GM21390 (cell line): Measurements from ENCODE around the gene TRAPPC10.
A peak's percentile ranks its signal among the peaks of the same experiment; 100 is the strongest.

ENCODE experiments used
- ATAC-seq: cut with Tn5 transposase; IDR thresholded peaks from one replicate; pipeline ENCODE4 v1.9.1; 2021; ENCODE audit not compliant: unreplicated experiment

TRAPPC10 gene

DNA sequence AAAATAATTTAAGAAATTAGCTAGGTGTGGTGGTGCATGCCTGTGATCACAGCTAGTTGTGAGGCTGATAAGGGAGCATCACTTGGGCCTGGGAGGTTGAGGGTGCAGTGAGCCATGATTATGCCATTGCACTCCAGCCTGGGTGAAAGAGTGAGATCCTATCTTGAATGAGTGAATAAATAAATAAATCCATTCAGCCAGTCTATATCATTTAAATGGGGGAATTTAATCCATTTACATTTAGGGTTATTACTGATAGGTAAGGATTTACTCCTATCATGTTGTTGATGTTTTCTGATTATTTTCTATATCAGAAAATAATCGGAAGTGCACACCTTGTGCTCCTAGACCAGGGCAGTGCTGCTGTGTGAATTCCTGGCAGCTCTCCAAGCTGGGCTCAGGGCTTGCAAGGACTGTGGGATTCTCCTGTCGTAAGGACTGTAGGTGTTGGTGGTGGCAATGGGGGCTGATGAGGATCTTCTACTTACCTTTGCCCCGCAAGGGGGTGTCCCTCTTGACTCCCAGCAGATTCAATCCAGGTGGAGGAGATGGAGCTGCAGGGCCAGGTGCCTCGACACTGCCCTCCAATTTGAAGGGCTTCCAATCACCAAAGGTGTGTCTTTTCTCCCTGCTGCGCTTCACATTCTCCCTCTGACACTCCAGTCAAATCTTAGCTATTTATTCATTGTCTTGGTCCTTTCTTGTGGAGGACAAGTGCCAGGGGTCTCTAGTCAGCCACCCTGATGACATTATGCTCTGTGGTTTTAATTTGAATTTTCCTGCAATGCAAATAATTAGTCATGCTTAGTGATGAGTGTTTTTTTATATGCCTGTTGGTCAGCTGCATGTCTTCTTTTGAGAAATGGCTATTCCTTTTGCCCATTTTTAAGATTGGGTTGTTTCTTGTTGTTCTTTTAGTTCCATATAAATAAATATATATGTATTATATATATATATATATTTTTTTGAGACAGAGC is 14.1 kb upstream of the TRAPPC10 start:
- no peak for ATAC-seq

DNA sequence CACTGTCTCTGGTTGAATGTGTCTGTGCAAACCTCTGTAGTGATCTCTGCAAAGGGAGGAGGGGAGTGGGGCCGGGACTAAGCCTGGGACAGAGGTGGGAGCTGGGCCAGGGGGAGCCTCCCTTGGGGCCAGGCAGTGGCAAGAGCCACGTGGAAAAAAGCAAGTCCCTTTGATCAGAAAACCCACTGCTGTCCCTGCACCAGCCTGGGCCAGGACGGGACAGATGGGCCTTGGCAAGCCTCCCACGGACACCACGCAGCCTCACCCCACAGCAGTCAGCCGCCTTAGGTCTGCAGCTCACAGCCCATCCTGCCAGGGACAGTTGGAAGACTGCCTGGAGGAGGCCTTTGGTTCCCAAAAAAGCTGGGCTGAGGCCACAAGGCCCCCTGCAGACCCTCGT is 11.7 kb upstream of the TRAPPC10 start:
- no peak for ATAC-seq

DNA sequence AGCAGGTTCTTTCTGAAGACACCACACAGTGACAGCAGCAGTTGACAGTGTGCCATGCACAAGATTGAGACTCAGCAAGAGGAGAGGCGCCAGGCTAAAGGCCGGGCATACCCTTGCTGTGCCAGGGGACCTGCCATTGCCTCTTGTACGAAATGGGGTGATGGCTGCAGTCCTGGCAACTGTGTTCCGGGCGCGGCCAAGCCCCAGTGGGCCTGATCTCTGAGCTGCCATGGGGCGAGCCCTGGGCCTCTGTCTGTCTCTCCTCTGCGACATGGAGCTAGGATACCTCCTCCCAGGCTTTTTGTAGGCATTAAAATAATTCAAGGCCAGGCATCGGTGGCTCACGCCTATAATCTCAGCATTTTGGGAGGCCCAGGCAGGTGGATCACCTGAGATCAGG is 9.6 kb upstream of the TRAPPC10 start:
- ATAC-seq: no peak

DNA sequence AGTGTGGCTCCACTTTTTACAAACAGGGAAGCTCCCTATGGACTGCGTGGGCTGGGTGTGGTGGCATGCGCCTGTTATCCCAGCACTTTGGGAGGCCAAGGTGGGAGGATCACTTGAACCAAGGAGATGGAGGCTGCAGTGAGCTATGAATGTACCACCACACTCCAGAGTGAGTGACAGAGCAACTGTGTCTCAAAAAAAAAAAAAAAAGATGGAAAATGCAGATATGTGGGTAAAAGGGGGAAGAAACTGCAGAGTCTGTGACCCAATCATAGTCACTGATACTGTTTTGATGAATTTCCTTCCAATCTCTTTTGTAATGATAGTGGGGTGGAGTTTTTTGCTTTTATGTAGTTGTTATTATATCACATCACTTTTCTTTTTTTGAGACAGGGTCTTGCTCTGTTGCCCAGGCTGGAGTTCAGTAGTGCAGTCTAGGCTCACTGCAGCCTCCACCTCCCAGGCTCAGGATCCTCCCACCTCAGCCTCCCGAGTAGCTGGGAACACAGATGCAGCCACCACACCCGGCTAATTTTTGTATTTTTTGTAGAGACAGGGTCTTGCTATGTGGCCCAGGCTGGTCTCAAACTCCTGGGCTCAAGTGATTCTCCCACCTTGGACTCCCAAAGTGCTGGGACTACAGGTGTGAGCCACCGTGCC is 8.7 kb upstream of the TRAPPC10 start:
- ATAC-seq: no peak

DNA sequence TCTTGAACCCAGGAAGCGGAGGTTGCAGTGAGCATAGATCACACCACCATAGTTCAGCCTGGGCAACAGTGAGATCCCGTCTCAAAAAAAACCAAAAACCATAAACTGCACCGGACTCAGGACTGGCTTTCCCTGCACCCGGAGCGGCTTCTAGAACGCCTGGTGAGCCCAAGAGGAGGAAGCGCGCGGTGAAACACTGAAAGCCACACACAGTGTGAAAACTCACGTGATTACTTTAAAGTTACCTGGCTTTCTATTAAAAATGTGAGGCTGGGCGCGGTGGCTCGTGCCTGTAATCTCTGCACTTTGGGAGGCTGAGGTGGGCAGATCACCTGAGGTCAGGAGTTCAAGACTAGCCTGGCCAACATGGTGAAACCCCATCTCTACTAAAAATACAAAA is 7.0 kb upstream of the TRAPPC10 start:
- ATAC-seq: no peak

DNA sequence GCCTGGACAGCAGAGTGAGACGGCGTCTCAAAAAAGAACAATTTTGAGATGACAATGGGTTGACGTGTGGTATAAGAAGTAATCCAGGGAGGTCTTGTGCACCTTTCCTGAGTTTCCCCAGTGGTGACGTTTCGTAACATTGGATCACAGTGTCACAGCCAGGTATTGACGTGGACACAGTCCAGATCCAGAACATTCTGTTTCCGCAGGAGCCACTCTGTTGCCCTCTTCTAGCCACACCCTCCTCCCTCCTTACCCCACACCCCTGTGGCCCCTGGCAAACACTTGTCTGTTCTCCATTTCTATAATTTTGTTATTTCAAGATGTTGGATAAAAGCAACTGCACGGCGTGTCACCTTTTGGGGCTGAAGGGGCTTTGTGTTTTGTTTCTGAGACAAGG is 6.5 kb upstream of the TRAPPC10 start:
- no peak for ATAC-seq

DNA sequence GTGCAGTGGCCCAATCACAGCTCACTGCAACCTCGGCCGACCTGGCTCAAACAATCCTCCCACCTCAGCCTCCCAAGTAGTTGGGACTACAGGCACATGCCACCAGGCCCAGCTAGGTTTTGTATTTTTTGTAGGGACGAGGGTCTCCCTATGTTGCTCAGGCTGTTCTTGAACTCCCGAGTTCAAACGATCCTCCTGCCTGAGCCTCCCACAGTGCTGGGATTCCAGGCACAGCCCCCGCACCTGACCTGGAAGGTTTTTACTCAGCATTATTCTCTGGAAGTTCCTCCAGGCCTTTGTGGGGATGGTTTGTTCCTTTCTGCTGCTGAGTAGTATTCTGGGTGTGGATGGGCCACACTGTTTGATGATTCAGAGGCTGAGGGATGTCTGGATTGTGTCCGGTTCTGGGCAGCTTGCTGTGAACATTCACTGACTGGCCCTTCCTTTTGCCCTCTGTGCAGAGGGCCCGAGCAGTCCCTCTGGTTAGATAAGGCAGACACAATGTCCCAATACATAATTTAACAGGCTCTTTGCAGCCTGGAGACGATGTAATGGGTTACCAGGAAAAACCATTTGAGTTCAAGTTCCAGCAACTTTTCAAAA is 6.0 kb upstream of the TRAPPC10 start:
- ATAC-seq: no peak

DNA sequence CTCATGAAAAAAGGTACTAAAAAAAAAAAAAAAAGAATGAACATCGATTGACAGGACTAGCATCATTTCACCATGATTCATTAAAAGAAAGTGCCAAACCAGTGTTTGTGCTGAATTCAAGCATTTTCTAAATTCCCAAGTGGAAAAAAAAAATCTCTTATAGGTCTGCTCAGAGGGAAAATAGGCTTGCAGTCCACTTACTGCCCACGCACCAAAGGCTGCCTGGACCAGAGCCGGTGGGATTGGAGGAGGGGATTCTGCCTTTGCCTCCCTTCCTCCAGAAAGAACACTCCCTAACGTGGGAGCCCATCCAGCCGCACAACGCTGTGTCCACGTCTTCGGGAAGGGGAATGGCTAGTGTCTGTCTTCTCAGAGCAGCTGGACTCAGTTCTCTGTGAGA is 5.5 kb upstream of the TRAPPC10 start:
- no peak for ATAC-seq

DNA sequence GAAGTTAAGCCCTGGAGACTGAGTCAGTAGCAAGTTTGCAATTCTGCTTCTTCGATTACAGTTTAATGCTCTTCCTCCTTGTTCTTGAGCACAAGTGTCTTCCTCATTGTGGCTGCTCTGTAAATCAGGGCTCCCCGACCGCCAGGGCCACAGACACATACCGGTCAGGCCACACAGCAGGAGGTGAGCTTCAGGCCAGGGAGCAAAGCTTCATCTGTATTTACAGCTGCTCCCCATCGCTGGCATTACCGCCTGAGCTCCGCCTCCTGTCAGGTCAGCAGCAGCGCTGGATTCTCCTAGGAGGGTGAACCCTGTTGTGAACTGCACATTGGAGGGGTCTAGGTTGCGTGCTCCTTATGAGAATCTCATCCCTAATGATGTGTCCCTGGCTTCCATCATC is 1.7 kb upstream of the TRAPPC10 start:
- ATAC-seq: no peak

DNA sequence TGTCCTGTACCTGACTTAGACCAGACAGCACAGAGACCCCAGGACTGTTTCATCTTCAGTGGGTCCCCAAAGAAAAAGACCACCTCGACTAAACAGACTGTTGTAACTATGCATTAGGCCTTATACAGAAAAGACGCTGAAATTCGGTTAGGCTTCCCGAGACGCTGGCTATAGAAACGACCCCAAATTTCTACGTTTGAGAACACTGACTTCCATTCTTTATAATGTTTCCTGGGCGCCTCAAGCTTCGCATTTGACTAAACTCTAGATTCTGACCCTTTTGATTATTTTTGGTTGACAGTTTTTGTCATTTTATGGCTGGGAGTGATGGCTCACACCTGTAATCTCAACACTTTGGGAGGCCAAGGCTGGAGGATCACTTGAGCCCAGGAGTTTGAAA is 986 bp upstream of the TRAPPC10 start:
- no peak for ATAC-seq

DNA sequence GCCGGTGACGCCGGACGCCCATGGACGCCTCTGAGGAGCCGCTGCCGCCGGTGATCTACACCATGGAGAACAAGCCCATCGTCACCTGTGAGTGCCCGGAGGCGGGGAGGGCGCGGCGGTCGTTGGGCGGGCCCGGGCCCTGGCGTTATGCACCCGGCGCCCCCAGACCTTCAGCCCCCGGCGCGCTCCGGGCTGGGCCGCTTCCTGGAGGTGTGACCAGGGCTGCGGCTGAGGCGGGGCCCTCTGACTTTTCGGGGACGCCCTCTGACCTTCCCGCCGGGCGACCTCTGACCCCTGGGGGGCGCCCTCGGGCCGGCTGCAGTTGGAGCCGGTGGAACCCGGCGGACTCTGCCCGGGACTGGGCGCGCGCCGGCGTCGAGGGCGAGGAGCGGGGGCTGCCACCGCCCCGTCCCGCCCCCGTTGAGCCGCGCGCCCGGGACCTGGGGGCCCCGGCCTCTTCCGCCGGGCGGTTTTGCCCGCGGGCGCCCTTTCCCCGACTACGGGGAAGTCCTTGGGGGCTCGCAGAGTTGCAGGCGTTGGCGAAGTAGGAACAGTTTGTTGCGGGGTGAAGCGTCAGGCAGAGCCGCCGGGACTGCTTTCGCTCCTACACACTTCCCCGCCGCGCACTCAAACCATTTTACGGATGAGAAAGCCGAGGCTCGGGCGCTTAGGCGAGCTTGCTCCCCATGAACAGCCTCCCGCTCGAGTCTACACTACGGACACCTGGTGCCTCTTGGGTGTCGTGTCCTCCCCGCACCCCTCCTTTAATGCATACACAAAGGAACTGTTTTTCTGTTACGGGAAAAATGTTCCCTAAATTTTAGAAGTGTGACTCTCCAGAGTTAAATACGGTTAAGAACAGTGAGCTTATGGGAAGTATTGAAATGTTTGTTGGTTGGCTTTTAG is 618 bp downstream of the TRAPPC10 start:
- ATAC-seq: peak; percentile 68

DNA sequence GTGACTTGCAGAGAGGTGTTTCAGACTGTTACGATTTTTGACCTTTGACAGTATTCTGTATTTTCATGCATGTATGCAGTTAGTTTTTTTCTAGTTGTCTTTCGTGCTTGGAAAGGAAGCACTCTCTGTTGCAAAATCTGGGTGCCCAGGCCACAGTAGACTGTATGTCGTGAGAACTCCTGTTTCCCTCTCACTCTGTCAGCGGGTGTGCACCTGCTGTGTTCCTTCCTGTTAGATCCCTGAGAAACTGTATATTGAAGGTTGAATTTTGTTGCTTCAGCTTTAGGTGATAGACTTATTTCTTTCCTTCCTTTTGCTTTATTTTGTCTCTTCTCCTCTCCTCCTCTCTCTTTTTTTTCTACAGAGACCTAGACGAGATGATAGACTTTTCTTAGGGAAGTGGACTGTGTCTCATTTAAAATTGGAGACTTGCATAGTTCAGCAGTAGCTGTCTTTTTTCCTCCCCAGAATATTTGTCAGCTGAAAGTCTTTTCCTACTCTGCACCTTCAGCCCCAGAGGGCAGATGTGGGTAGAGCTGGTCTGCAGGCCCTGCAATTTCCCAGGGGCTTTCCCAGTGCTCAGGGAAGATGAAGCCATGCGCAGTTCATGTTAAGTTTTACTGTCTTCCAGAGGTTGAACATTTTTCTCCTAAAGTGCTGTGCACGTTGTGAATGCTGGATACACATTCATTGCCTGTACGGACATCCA is 1.4 kb downstream of the TRAPPC10 start:
- no peak for ATAC-seq

DNA sequence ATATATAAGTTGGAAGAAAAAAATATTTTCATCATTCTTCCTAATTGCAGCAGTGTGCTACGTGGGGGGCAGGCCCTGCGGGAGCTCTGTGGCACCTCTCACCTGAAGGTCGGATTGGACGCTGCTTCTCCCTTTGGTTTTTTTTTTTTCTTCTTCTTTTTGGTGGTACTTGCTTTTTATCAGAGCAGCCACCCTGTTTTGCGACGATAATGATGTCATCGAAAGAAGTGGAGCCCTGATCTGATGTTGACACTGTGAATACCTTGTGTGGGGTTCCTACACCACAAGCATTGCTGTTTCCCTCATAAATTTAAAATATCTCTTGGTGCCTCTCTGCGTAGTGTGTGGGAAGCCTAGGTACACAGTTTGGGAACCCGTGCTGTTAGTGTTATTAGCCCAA is 5.5 kb downstream of the TRAPPC10 start:
- ATAC-seq: no peak

DNA sequence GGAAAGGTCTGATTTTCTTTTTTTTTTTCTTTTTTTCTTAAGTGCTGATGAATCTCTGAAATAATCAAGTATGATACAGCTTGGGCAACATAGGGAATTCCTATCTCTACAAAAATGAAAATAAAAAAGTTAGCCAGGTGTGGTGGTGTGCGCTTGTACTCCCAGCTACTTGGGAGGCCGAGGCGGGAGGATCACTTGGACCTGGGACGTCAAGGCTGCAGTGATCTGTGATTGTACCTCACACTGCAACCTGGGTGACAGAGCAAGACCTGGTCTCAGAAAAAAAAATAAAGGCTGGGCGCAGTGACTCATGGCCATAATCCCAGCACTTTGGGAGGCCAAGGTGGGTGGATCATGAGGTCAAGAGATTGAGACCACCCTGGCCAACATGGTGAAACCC is 6.0 kb downstream of the TRAPPC10 start:
- no peak for ATAC-seq

DNA sequence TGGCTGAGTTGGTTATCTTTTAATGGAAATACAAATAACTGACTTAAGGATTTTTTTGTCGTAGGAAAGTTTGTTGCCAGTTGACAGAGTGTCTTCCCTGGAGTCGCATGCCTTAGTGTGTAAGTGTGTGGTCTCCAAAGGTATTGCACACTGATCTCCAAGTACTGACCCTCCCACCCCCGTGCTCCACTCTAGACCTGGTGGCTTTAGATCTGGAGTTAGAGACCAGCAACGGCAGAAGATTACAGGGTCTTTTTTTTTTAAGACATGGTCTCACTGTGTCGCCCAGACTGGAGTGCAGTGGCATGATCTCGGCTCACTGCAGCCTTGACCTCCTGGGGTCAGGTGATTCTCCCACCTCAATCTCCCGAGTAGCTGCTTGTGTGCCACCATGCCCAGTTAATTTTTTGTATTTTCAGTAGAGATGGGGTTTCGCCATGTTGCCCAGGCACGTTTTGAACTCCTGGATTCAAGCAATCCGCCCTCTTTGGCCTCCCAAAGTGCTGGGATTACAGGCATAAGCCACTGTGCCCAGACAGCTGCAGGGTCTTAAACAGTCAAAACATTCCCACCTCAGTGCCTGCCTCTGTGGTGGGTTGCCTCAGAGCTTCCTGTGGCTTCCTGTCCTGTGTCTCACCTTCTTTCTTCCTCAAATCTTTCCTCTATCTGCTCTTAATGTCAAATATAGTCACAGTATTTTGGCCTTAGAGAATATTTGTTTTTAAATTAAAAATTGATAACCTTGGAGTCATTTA is 6.9 kb downstream of the TRAPPC10 start:
- ATAC-seq: no peak

DNA sequence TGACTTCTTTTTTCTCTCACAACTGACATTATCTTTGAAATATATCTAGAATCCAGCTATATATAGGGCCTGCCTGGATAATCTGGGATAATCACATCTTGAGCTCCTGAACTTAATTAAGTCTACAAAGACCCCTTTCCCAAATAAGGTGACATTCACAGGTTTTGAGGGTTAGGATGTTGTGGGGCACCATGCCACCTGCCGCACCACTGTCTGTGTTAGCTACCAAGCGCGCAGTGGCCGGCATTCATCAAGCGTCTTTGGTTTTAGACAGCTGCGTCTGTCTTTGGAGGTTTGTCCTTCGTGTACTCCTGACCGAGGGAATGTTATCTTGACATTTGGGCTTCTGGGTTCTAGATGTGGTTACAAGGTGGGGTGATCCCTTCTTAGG is 7.5 kb downstream of the TRAPPC10 start:
- no peak for ATAC-seq

DNA sequence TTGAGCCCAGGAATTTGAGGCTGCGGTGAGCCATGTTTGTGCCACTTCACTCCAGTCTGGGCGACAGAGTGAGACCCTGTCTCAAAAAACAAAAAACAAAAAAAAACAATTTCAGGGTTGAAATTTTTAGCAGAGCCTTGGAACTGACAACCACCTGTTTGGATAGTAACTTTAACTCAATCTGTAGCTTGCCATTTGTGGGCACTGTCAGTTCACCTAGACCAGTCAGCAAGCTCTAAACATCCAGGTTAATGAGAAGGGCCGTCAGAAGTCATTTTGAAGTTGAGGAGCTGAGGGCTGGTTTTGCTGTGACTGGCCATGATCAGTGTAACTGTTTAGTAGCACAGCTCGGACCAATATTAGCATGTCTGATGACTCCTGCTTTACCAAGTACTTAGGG is 8.4 kb downstream of the TRAPPC10 start:
- no peak for ATAC-seq

DNA sequence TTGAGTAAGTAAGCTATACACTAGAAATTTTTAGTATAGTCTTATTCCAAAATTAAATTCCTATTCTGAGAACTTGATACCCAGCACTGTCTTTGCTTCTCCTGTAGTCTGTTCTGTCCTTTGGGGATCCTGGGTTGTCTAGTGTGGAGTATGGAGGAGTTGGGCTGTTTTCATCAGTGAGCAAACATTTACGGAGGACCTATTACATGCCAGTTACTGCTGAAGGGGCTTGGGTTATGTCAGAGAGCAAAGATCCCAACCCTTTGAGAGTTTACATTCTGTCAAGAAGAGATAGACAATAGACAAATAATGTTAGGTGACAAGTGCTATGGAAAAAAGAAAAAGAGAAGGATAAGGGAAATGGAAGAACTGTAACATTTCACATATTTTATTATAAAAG is 9.0 kb downstream of the TRAPPC10 start:
- ATAC-seq: no peak

DNA sequence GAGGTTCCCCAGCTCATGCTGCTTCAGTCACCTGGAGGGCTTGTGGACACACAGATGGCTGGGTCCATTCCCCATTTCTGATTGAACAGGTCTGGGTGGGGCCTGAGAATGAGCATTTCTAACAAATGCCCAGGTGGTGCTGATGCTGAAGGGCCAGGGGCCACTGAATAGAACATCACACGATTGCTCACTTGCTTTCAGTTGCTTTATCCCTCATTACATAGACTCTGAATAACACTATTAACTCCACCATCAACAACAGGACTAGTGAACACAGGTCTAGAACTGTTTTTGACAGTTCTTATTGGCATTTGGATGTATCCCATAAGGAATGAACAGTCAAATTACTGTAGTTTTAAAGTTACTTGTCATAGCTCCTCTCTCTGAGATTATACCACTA is 12.1 kb downstream of the TRAPPC10 start:
- no peak for ATAC-seq

DNA sequence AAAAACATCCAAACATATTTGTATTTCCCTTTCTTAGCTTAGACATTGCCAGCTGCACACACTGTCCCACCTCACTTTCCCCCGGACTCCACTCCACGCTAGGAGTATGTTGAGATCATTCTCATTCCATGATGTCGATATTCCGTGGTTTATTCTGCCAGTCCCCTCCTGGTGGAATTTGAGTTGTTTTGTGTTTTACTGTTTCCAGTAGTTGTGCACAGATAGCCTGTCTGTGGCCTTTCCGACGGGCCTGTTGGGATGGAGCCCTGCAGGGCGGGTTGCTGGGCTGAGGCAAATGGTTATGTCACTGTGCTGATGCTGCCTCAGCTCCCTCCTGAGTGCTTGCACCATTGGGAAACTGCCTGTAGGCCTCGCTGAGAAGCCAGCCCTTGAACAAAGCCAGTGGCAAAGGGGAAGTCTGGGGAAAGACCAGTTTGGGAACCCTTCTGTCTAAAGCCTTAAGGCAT is 12.8 kb downstream of the TRAPPC10 start:
- no peak for ATAC-seq
